Posterior cingulate gyrus (tissue), 11 donors: ENCODE measurements around the gene MRPL52.
"Not testable (repeated sequence)": the region's sequence is repeated elsewhere in the genome, so short reads cannot be mapped to it uniquely, and the experiment has no call there.

Experiments used
- DNase-seq, 10 donors: peaks; one replicate each; pipeline versions ENCODE4 v3.0.0 to v3.0.0-alpha.2; 2020 to 2021; ENCODE audit warnings: mixed read lengths in 3 of 10
- intact Hi-C: fragments of 100-400 bp; cut with DNase I; formaldehyde crosslinking; loops from one replicate; pipeline ENCODE4 v1.15.1; 2023

MRPL52 gene

DNA sequence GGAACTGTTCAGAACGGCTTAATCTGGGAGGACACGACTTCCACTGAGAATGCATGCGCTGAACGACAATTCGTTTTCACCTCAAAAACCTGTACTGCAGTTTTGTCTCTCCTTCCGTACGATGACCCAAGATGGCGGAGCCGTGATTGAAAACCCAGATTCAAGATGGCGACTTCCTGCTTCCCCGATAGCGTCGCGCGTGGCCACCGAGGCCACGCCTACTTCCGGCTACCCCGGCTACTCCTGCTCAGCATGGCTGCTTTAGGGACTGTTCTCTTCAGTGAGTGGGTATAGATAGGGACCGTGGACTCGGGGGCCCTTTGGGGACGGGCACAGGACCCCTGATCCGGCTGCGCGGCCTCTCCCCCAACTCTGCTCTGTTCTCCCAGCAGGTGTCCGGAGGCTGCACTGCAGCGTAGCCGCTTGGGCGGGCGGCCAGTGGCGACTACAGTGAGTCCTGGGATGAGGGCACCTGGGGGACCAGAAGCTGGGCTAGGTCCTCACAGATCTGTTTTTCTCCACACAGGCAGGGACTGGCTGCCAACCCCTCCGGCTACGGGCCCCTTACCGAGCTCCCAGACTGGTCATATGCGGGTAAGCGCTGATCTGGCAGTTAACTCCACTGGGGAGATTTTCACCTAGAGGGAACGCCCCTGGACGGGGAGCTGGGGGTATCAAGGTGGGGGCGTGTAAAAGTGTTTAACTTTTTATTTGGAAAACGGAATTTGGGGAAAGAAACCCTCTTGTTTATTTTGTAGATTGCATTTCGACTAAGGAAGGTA, at the start of gene MRPL52:
TSS of gene MRPL52 (plus strand) at position 227 of the 782 bp plus-strand sequence. CDS start at position 253, 26 bp downstream.
- intact Hi-C loops: loop anchor here (10.0 kb wide), 1 partner anchor 65 kb away; the partner anchor contains the start of gene OXA1L
- peak; percentile 80 to 98 (median 90) for DNase-seq

DNA sequence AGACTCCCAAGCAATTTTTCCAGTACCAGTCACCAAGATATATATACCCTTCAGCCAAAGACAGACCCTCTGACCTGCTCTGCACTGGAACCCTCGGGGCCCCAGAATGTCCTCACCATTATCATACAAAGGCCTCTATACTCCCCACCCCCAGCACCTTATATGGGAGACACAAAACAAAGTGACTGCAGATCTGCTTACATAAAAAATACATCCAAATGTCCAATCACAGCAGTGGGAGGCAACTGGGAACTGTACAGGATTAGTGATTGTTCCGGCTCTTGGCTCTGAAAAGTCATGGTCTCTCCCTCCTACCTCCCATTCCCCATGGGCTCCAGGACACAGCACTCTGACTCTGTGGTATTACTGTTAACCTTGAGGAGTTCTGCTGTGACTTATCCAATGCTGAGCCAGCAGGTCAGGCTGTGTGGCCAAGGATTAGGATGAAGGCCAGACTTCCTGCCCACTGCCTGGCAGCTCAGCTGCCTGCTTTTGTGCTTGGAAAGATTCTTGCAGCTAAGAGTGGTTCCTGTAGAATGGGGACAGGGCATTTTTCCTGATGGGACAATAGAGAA, 49.5 kb upstream of the MRPL52 start:
- no peak for DNase-seq
- intact Hi-C loops: no loop called here

DNA sequence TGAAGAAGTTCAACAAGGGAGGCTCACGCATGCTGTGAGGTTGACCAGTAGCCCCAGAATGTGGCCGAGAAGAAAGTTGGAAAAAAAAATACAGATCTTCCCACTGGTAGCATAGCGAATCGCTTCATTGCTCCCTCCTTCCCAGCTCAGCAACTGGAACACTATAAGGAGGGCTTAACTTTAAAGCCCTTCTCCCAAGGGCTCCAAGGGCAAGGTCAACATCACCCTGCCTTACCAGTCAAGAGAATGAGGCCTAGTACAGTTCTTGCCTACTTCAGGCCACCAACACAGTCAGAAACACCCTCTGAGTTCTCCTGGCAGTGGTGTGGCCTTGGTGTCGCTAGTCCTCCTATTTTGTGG, 48.8 kb upstream of the MRPL52 start:
- intact Hi-C loops: no loop called here
- no peak for DNase-seq

DNA sequence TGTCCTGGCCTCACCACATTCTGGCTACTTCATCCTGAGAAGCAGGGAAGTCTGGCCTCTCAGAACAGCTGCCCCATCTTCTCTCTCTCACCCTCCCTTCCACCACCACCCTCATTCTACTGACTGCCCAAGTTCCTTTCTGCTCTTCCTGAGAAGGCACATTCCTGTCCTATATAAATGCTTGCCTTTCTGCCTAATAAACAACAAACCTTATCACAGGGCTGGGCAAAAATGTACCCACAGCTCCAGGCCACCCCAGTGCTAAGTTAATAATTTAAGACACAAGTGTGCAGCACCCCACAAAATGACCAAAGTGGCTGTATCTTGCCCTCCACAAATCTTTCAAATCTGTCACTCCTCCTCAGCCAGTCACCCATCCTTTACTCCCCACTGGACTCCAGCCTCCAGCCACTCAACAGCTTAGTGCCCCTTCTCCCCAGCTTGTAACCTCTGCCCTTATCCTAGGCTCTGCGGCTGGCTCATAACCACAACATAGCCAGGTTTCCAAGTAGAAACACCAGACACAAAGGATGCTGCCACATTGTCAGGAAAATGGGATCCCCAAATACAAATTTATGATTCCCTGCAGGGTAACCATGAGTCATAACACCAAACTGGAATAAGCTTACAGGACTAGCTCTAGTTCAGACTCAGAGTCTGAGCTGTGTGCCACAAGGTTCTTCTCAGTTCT, 48.2 kb upstream of the MRPL52 start:
- no peak for DNase-seq
- intact Hi-C loops: no loop called here

DNA sequence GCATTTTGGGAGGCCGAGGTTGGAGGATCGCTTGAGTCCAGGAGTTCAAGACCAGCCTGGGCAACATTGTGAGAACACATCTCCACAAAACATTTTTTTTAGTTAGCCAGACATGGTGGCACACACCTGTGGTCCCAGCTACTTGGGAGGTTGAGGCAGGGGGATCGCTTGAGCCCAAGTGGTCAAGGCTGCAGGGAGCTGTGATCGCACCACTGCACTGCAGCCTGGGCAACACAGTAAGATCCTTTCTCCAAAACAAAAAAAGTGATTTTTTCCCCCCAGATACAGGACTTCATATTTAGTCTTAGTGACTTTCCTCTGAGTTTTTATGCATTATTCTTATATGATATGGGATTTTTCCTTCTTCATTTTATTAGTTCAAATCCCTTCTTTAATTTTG, 43.0 kb upstream of the MRPL52 start:
- DNase-seq: no peak

DNA sequence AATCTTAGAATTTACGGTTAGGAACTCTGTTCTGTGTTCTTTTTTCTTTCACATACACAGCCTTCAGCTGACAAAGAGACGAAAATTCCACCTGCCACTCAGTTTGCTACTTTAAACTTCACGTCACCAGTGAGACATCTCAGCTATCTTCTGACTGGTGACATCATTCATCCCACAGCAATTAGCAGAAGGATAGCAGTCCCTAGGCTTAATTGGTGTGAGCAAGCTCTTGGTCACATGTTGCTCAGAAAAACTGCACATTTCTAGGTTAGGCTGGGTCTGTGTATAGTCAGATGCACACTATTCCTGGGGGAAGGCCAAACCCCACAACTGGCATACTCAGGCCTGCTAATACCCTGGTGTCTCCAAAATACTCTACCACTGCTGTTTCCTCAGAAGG, 38.4 kb upstream of the MRPL52 start:
- intact Hi-C loops: no loop called here
- DNase-seq: no peak

More for the DNA sequence above, 43.0 kb upstream of the MRPL52 start:
- intact Hi-C loops: no loop called here

DNA sequence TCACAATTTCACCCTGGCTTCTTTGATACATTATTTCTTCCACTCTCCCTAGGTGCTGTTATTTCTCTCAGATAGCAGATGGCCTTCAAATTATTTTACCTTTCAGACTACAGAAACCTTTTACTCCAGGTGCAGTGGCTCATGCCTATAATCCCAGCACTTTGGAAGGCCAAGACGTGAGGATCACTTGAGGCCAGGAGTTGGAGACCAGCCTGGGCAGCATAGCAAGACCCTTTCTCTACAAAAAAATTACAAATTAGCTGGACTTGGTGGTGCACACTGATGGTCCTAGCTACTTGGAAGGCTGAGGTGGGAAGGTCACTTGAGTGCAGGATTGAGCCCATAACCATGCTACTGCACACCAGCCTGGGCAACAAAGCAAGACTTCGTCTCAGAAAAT, 37.5 kb upstream of the MRPL52 start:
- intact Hi-C loops: no loop called here

DNA sequence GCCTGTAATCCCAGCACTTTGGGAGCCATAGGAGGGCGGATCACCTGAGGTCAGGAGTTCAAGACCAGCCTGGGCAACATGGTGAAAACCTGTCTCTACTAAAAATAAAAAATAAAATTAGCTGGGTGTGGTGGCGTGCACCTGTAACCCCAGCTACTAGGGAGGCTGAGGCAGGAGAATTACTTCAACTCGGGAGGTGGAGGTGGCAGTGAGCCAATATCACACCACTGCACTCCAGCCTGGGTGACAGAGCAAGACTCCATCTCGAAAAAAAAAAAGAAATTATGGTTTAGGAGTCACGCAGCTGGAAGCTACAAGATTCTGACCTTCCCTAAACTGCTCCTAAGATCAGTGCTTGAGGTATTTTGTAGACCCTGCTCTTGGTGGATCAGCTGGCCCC, 36.1 kb upstream of the MRPL52 start:
- intact Hi-C loops, DNase-seq: not testable (repeated sequence)

More for the DNA sequence above, 37.5 kb upstream of the MRPL52 start:
- DNase-seq: no peak

DNA sequence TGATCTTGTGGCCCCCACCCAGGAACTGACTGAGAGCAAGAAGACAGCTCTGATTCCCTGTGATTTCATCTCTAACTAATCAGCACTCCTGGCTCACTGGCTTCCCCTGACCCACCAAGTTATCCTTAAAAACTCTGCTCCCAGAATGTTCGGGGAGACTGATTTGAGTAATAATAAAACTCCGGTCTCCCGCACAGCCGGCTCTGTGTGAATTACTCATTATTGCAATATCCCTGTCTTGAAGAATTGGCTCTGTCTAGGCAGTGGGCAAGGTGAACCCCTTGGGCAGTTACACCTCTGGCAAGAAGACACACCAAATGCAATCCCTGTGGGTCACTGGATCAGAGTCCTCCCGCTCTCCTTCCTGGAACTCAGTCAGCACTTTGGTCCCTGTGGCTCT, 35.7 kb upstream of the MRPL52 start:
- intact Hi-C loops: no loop called here
- DNase-seq: no peak

DNA sequence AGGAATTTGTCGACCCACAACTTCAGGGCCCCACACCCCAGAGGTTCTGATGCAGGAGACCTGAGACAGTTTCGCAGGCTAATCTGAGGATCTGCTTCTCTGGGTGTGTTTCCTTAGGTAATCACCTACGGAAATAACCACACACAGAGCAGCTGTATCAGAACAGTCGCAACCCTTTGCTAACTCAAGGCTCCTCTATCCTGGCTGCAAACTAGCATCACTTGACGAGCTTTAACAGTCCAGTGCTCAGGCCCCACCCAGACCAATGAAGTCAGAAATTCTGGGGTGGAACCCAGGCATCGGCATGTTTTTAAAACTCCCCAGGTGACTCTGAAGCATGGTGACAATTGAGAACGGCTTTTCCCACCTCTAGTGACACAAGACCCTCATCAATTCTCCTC, 35.1 kb upstream of the MRPL52 start:
- intact Hi-C loops: no loop called here
- no peak for DNase-seq

DNA sequence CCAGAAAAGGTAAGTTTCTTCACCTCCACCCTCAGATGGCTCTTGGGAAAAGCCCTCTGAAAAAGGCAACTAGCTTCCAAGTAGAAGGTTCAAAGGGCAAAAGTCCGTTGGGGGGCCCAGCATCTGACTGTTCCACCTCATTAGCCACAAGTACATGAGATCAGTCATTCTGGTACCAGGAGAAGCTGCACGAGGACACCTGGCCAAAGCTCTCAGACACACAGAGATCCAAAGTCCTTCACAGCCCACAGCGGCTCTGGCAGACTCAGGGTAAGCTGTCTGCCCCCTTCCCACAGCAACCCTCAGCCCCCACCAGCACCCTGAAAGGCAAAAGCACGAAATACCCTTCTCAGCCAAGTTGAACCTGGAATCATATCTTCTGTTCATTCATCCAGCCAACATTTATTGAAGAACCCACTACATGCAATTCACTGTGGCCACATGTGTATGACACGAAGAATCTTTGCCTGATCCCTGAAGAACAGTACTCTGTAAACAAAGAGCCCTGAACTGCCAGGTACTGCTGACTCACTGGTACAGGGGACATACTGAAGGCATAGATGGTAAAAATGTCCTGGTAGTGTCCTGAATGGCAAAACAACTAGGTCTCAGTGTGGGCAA, 33.5 kb upstream of the MRPL52 start:
- intact Hi-C loops: no loop called here
- DNase-seq: no peak

DNA sequence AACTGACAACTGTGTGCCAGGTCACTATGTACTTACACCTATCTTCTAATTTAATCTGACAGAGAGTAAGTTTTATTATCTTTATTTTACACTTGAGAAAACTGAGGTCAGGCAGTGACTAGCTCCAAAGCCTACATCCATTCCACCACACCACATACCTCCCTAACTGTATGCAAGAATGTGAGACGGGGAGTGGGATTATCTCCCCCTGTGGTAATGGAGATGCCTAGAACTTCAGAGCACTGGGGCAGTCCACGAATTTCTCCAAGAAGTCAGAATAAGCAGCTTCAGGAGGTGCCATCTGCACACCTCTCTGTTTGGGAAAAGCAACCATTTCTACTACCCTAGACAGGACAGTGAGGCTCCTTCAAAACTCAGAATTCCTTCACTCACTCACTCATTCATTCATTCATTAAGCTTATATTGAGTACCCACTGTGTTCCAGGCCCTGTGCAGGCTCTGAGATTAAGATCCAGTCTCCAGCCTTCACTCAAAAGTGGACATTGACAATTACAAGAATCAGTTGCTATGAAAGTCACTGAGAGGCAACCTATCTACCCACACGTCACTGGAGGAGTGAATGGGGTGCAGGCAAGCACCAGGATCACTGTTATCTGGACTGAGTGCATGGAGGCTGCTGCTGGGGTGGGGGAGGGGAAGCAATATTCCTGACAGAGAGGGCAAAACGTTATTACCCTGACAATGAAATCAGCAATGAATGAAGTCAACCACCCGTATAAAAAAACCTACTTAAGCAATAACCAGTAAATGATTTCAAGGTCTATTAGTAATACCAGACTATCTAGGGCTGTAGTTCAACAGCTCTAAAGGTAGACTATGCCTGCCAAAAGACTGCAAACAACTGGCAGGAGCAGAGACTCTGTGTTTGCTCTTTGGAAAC, 32.4 kb upstream of the MRPL52 start:
- intact Hi-C loops: no loop called here
- DNase-seq: no peak

DNA sequence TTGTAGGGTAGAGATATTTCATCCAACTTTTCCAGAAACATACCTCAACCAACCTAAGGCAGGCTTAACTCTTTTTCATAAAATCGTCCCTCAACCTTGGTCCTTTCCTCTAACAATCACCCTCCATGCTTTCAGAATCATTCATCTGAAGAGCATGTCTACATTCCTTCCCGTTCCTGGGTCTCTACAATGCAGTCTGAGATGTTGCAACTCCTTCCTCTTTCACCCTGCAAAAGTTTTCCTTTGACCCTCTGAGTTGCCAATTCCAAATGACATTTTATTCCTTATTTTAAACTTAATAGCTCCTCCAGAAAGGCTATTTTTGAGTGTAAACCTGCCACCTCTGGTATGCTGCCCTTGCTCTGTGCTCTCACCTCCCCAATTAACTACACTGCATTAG, 31.2 kb upstream of the MRPL52 start:
- intact Hi-C loops: no loop called here
- DNase-seq: no peak

DNA sequence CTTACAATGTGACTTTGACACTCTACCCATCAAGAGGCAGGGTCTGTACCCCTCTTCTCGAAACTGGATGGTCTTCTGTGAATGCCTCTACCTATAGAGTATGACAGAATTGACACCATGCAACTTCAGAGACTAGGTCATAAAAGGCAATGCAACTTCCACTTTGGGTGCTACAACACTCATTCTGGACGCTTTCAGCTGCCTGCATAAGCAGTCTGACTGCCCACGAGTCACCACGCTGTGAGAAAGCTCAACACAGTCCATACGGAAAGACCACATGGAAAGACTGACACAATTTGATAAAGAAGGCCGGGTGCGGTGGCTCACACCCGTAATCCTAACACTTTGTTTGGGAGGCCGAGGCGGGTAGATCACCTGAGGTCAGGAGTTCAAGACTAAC, 29.3 kb upstream of the MRPL52 start:
- intact Hi-C loops: no loop called here
- no peak for DNase-seq

DNA sequence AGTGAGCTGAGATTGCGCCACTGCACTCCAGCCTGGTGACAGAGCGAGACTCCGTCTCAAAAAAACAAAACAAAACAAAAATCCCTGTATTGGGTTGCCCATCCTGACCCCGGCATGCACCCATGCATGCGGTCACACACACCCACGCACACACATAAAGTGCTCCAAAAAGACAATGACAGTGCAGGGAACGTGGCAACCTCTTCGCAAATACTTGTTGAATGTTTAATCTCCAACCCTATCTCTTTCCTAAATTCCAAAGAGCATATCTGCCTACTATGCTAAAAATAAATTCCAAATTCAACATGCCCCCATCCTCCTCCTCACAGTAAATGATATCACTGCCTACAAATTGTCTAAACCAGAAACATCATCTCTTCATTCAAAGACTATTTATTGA, 28.0 kb upstream of the MRPL52 start:
- no peak for DNase-seq
- intact Hi-C loops: no loop called here

DNA sequence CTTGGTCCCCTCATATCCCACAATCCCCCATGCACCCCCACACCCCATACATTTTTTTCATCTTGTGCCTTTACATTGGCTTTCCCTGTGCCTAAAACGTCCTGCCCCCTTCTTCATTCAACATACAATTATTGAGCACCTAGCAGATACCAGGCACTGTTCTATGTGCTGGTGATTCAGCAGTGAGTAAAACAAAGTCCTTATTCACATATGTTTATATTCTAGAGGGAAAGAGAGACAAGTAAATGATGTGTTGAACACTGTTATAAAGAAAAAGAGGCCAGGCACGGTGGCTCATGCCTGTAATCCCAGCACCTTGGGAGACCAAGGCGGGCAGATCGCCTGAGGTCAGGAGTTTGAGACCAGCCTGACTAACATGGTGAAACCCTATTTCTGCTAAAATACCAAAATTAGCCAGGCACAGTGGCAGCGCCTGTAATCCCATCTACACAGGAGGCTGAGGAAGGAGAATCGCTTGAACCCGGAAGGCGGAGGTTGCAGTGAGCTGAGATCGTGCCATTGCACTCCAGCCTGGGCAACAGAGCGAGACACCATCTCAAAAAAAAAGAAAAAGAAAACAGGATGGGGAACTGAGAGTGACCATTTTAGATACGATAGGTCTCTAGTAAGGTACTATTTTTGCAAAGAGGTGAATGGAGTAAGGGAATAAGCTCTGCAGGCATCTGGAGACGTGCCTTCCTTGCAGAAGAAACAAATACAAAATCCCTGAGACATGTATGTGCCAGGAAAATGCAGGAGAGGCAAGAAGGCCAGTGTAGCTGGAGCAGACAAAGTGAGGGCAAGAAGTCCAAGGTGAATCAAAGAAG, 26.6 kb upstream of the MRPL52 start:
- DNase-seq: peak in 1 of 10 donors; percentile 33
- intact Hi-C loops: no loop called here

DNA sequence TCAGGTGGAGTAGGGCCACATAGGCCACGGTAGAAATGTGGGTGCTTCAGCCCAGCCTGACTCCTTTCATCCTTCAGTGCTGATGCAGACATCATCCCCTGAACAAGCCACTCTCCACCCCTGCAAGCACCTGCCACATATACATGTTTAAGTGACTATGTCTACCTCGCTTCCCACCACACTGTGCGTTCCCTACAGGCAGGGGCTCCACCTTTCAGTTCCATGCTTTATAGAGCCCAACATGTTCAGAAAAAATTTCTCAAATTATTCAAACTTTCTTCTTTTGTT, 26.1 kb upstream of the MRPL52 start:
- intact Hi-C loops: no loop called here
- peak in 1 of 10 donors; percentile 30 for DNase-seq

DNA sequence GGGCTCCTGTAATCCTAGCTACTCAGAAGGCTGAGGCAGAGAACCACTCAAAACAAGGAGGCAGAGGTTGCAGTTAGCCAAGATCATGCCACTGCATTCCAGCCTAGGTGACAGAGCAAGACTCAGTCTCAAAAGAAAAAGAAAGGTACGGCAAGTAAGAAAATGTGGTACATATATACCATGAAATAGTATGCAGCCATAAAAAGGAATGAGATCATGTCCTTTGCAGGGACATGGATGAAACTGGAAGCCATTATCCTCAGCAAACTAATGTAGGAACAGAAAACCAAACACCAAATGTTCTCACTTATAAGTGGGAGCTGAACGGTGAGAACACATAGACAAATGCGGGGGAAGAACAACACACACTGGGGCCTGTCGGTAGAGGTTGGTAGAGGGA, 24.5 kb upstream of the MRPL52 start:
- intact Hi-C loops: not testable (repeated sequence)
- DNase-seq: peak in 1 of 10 donors; percentile 2

DNA sequence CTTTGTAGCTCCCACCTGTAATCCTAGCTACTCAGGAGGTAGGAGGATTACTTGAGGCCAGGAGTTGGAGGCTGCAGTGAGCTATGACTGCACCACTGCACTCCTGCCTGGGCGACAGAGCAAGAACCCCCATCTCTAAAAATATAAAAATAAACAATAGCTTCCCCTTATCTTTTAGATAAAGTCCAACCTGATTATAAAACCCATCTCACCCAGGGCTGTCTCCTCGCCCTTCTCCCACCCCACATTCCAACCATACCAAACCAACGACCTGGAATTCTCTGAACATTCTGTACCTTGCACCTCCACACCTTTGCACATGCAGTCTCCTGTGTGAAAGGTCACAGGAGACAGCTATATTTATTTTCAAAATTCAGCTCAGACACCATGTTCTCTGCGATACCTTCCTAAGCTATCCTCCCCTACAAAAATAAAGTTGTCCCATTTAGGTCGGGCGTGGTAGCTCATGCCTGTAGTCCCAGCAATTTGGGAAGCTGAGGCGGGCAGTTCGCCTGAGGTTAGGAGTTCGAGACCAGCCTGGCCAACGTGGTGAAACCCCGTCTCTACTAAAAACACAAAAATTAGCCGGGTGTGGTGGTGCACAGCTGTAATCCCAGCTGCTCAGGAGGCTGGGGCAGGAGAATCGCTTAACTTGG, 22.1 kb upstream of the MRPL52 start:
- intact Hi-C loops: no loop called here
- peak in 1 of 10 donors; percentile 9 for DNase-seq
